ENCODE results near the gene PACS1.
"Not testable (repeated sequence)": the region's sequence is repeated elsewhere in the genome, so short reads cannot be mapped to it uniquely, and the experiment has no call there.

The PACS1 gene

DNA sequence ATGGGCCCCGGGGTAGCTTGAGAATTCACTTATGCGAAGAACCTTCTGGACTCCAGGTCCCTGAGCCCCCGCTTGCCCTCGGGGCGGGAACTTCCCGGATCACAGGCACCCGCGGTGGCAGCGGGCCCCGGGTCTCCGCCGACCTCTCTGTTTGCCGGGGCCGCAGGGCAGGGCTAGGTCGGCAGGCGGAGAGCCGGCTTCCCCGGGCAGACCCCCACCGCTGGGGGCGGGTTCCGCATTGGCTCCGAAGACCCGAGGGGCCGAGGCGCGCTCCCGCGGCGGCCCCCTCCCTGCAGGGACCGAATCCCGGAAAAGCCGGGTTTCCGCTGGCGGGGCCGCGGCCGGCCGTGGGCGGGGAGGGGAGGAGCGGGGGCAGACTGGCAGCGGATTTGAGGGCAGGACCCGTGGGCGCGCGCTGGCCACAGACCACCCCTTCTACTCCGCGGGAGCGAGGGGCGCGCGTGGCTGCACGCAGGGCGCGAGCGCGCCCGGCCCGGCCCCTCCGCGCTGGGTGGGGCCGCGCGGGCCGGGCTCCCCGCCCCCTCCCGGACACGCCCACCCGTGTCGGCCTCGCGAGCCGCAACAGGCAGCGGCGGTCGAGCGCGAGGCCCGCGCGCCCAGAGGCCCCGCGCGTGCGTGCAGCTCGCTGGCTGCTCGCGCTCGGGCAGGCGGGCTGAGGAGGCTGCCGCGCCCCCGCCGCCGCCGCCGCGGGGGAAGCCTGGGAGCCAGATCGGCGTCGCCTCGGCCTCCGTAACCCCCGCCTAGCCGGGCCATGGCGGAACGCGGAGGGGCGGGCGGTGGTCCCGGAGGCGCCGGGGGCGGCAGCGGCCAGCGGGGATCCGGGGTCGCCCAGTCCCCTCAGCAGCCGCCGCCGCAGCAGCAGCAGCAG lies at the start of gene PACS1:
Gene PACS1, plus strand, starts transcription at position 558 of the 889 bp plus-strand sequence. Its CDS starts 215 bp downstream, at position 773.
- peak in 12 of 14 donors; percentile 23 to 86 (median 54) for DNase-seq

DNA sequence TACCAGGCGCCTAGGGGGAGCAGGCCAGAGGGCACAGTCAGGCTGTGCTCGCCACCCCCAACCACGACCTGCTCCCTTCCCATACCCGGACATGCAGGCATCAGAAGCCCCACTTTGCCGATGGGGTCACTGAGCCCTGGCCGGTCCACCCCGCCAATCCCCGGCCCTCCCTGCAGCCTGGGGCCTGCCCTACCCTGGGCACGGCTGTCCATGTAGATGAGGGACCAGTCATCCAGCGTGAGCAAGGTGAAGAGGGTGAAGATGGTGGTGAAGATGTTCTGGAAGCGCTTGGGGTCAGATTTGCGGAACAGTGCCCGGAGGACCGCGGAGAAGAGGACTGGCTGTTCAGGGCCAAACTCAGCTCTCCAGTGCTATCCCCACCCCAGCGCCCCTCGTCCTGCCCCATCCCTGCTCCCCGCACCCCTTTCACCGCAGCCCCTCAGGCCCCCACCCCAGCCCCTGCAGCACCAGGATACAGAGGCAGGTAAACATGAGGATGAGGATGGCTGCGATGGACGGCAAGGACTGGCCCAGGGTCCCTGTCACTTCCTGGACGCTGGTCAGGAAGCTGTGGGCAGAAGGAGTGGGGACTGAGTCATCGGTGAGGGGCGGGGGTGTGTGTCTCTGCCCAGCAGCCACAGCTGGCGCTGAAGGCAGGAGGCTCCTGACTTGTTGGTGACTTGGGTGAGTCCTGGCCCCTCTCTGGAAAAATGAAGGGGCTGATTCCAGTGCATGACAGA lies 49.3 kb upstream of the PACS1 start:
- peak in 1 of 14 donors; percentile 24 for DNase-seq

DNA sequence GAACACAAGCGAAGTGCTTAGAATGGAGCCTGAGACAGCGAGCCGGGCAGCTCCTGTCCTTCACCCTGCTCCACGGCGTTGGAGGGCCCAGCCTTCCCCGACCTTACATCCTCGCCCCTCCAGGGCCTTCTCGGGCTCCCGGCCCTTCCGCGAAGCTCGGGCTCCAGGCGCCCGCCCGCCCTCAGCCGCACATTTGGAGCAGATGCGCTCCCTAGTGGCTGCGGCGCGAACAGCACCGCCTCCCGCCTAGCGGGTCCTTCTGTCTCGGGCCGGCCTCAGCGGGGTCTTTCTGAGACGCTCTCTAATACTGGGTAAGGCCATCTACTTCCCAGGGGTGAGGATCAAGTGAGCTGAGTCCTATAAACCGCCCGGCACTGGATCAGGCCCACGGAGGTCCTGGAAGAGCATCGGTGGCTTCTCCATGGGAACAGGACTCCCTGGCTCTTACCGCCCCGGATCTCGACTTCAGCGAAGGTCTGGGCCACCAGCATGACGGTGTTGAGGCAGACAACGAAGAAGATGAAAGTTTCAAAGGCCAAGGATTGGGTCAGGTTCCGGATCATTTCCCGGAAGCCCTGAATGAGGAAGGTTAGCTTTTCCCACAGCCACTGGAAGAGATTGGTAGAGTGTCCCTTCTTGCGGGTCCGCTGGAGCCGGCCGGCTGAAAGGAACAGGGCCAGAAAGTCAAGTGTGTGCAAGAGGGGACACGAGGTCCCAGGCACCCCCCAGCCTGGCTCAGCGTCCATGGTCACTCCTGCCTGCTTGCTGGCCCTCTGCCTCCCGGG lies 47.5 kb upstream of the PACS1 start:
- peak in 12 of 14 donors; percentile 7 to 66 (median 33) for DNase-seq

DNA sequence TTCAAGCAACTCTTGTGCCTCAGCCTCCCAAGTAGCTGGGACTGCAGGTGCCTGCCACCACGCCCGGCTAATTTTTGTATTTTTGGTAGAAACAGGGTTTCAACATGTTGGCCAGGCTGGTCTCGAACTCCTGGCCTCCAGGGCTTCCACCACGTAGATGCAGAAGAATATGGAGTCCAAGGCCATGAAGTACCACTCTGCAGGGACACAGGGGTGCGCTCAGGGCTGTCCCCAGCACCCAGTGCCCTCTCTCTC lies 47.0 kb upstream of the PACS1 start:
- not testable (repeated sequence) for DNase-seq

DNA sequence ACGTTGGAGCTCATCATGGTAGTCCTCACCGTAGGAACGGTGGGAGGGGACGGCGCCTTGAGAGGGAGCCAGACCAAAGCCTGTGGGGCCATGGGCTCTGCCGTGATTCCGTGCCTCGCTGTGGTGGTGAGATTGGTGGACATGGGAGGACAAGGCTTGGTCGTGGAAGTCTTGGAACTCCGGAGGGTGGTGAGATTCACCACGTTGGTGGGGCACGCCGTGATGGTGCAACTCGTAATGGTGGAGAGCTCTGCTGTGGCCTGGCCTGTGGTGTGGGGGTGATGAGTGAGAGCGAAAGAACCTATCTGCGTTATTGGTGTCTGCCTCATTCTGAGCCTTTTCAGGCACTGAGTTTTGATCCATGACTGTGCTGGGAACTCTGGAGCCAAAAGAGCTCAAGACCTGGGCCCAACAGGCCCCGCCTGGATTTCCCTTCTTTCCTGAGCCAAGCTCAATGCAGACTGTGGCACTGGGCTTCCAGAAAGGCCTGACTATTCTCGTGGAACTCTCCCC lies 44.0 kb upstream of the PACS1 start, which contains the start of gene CATSPER1:
Gene CATSPER1, minus strand, starts transcription at position 463 of the 513 bp plus-strand sequence. Its CDS starts 100 bp downstream, at position 363.
- DNase-seq: no peak

DNA sequence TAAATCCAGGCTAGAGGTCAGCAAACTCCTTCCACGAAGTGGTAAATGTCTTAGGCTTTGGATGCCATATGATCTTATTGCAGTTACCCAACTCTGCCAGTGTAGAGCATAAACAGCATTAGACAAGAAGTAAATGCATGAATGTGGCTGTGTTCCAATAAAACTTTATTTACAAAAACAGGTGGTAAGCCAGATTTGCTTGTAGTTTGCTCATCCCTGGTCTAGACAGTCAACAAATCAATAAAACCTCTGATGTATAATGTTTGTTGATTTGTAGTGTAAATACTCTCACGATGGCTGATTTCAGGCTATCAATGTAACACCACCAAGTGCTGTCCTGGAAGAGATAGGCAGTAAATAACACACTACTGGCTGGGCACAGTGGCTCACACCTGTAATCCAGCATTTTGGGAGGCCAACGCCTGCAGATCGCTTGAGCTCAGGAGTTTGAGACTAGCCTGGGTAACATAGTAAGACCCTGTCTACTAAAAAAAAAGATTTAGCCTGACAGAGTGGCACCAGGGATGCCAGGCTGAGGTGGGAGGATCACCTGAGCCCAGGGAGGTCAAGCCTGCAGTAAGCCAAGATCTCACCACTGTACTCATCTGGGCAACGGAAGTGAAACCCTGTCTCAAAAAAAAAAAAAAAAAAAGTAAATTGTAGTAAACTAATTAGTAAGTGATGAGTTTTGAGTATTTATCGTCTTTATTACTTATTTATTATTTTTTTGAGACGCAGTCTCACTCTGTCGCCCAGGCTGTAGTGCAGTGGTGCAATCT lies 36.9 kb upstream of the PACS1 start:
- DNase-seq: no peak

DNA sequence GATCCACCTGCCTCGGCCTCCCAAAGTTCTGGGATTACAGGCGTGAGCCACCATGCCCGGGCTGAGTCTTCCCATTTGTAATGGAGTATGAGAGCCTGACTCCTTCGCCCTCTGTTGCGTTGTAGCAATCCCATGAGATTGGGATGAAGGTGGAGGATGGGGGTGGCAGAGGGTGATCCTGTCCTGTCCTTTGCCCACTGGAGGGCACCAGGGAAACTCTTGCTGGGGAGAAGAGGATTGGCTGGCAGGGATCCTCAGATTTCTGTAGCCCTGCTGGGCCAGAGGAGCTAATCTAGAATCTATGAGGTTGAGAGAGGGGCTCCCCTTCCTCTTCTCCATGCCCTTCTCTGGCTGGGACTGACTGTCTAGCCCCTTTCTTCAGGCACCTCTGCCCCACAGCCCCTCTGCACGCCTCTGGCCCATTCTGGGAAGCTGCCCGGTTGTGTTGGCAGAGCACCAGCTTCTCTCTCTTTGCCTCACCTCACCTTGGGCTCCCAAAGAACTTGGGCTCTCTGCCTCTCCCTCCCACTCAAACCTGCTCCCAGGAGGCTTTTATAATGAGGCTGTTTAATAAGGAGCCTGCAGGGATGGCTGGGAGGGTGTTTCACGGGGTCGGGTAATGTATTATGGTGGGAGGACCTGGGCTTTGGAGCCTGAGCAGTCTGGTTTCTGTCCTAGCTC lies 34.3 kb upstream of the PACS1 start:
- DNase-seq: no peak

DNA sequence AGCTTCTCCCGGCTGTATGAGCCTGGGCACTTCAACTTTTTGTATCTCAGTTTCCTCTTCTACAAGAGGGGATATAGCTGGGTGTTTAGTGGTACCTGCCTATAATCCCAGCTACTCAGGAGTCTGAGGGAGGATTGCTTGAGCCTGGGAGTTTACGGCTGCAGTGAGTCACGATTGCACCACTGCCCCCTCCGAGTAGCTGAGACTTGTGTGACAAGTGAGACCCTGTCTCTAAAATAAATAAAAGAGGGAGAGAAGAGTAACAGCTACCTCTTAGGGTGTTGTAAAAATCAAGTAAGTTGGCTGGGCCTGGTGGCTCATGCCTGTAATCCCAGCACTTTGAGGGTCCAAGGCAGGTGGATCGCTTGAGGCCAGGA lies 33.8 kb upstream of the PACS1 start:
- no peak for DNase-seq

DNA sequence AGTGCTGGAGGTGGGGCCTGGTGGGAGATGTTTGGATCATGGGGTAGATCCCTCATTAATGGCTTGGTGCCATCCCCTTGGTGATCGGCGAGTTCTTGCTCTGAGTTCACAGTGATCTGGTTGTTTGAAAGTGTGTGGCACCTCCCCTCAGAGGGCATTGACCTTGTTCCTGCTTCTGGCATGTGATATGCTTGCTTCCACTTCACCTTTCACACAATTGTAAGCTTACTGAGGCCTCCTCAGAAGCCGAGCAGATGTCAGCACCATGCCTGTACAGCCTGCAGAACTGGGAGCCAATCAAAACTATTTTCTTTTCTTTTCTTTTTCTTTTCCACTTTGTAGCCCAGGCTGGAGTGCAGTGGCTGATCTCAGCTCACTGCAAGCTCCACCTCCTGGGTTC lies 32.7 kb upstream of the PACS1 start:
- no peak for DNase-seq

DNA sequence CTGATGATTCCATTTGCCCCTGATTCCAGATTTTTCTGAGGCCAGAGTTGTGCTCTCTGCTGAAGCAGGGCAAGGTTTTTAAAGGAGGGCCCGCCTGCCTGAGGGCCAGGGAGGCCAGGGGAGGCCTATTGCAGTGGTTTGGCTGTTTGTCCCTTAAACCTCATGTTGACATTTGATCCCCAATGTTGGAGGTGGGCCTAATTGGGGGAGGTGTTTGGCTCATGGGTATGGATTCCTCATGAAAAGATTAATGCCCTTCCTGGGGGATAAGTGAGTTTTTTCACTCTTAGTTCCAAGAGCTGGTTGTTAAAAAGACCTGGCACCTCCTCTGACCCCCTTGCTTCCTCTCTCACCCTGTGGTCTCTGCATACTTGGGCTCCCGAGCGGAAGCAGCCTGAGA lies 30.3 kb upstream of the PACS1 start:
- DNase-seq: no peak

DNA sequence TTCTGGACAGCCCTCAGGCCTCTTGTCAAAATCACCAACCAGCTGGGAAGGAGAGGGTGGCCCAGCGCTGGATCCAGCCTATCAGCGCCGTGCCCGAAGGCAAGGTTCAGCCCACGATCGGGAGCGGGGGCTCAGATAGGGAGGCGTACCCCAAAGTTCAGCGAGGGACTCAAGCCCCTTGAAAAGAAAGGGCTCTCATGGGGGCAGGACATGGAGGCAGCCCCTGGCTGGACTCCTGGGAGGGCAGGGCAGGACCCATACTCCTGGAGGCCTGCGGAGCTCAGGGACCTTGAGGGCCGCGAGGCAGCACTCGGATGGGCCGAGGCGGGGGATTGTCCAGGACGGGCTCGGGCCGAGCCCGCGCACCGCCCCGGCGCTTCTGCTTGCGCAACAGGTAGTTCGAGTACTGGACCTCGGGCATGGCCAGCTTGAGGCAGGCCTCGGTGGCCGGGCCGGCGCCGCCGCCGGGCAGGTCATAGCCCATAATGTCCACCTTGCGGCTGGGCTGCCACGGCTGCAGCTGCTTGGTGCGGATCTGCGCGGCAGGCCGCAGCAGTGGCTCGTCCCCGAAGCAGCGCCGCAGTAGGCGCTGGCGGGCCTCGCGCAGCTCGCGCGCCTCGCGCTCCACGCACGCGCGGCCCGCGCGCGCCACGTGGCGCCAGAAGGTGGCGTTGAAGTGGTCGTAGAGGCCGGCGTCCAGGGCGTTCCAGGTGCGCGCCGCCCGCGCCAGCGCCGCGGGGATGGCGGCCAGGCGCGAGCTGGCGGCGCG lies 27.7 kb upstream of the PACS1 start:
- DNase-seq: no peak

DNA sequence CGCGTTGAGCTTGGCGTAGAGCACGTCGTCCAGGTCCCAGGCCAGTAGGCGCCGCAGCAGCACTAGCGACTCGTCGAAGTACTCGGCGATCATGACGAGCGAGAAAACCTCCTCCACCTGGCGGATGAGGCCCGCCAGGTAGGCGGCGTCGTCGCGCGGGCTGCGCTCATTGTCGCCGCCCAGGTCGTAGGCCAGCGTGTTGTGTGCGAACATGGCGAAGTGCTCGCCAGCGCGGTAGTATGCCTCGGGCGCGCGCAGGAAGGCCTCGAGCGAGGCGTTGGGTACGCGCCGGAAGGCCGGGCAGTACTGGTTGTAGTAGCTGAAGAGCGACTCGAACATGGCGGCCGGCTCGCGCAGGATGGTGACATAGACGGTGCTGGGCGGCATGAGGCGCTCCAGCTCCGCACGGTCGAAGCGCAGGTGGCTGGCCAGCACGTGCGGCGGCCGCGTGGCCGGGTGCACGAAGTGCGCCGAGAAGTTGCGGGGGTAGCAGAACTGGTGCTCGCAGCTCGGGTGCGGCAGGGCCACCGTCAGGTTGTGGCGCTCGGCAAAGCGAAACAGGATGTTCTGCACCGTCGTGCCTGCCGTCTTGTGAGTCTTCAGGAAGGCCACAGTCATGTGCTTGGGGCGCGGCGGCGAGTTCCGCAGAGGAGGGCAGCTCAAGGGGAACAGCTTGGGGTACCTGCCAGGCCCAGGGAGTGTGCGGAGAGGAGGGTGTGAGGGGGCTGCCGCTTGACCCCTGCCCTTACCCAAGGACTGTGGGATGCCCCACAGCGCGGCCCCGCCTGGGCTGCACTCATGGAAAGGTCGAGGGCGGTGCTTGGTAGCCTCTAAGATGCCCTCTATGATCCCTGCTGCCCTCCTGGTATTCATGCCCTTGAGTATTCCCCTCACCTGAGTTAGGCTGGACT lies 26.8 kb upstream of the PACS1 start:
- no peak for DNase-seq

DNA sequence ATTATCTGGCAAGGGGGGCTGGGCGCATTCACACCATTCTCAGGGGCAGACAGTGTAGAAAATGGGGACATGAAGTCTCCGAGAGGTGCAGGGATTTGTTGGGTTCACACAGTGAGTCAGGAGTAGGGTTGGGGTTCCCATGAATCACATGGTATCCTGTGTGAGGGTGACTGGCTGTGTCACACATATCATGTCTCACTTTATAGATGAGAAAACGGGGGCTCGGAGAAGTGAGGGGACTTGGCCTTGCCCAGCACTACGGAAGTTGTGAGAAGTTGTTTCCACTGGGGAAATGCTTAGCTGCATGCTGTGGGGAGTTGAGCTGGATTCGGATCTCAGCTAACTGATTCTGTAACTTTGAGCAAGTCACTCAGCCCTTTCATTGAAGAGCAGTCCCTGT lies 25.3 kb upstream of the PACS1 start:
- DNase-seq: no peak

DNA sequence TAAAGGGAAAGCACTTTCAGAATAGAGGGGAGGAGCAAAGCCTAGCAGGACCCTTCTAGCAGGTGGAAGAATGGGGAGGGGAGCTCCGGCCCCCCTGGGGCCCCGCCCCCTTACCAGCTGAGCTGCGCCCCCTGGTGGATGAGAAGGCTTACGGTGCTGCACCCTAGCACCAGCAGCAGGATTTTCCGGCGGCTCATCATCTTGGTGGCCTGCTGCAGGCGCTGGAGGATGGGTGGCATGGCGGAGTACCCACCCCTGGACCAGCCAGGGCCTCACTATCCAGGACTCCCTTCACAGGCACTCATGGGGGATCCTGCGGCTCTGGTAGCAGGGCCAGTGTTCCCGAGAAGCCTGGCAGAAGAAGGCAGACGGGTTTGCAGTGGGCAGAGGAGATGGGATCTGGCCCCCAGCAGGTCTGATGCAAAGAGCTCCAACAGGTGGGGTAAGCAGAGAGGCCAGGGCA lies 24.9 kb upstream of the PACS1 start:
- peak in 12 of 14 donors; percentile 20 to 80 (median 42) for DNase-seq

DNA sequence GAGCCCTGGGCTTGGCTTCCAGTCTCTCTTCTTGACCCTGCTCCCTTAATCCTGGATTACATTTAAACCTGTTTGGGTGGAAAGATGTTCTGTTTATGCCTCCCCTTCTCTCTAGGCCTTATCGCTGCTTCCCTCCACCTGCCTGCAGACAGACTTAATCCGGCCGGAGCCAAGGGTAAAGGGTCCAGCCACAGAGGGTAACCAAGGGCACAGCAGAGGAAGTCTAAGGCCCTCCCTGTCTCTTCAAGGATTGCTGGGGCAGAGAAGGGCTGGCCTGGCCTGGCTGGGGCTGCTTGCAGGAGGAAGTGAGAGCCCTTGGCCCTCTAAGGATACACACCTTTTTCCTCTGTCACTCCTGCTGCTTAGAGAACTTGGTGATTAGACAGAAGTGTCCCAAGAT lies 23.2 kb upstream of the PACS1 start:
- no peak for DNase-seq

DNA sequence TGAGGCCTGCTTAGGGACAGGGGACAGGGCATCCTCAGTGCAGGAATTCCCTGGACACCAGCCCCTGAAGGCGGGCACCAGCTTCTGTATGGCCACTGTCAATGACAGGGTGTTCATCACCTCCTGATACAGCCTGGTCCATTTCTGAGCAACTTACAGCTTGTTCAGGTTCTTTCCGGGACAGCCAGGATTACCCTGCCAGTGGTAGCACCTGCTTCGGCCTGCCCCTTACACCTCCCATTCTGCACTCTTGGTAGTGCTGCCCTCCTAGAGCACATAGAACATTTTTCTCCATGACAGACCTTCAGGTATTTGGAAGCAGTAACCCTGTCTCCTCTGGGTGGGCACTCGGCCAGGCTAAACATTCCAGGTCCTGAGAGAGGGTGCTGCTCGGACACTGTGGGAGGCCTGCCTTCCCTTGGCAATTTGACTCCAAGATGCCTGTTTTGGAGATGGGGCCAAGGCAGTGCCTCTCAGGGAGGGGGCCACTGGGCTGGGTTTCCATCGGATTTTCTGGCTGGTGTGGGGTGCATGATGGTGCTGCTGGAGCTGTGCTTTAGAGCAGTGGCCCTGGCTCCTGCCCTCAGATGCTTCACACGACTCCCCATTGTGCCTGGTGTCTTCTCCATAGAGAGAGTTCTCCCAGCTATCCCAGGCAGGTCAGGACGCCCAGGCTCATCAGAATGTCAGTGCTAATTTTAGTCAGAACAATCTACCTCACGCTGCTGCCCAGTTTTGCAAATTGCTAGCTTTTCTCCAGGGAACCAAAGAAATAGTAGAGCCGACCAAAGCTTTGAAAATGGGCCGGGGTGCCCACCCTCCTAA lies 22.3 kb upstream of the PACS1 start:
- peak in 3 of 14 donors; percentile 24 to 55 (median 32) for DNase-seq

DNA sequence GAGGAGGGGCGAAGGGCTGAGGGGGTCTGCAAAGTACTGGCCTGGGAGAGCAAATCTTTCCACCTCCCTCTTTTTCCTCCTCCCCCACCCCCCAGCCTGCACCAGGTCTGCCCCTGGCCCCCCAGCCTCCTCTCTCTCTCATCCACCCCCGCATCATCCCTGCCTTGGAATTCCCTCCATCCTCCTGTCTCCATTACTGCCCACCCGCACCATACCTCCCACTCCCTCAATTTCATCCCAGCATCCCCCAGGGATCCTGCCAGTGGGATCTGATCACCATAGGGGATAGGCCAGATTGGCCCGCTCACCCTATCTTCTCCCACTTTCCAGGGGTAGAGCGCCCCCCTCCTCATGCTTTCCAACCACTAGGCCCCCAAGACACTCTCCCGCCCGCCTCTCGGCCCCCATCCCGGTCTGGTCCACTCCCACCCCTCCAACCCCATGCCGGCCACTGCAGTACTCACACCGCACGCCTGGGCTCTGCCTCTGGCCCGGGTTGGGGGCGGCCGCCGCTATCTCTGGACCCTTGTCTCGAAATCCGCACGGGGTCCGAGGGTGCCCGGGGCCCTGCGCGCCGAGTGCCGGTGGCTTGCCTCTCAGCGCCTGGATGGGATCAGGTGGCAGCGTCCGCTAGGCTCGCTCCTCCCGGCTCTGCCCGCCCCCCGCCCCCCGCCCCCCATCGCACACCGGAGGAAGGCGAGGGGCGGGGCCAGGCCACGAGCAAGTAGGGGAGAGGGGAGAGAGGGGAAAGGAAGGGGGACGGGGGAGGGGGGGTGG lies 21.3 kb upstream of the PACS1 start, which contains the start of gene GAL3ST3:
Gene GAL3ST3, minus strand, starts transcription at position 615 of the 777 bp plus-strand sequence. CDS start 3,746 bp downstream, outside the sequence.
- DNase-seq: peak in 3 of 14 donors; percentile 2 to 50 (median 5)
